A172 (cell line): ENCODE data around the gene NPEPL1. TPM values are rescaled to one million over a fixed set of nuclear protein-coding genes. Genes with fewer than 3 reads are reported as not detected.
"Not testable (repeated sequence)": the region's sequence is repeated elsewhere in the genome, so short reads cannot be mapped to it uniquely, and the experiment has no call there.

ENCODE experiments used
- DNase-seq: peaks from one replicate; pipeline ENCODE4 v3.0.0-alpha.2; 2015; ENCODE audit warnings: low spot score
- total RNA-seq: library from RNA; depleted of rRNA; stranded (reverse); fragments of >200 nt; shearing (Covaris generic); gene quantifications from 2 replicates; pipeline ENCODE4 v1.2.3, GENCODE V29; 2014

Gene NPEPL1
- total RNA-seq, 1 experiment from 2014 or later = 7.2 TPM

GRCh38 chr20:58740356-58741308 is 48.0 kb downstream of the NPEPL1 start:
- DNase-seq = no peak

- DNase-seq = no peak
Measured at GRCh38 chr20:58741384-58741783, 48.8 kb downstream of the NPEPL1 start.

- DNase-seq = no peak
Measured at GRCh38 chr20:58742668-58743566, 50.3 kb downstream of the NPEPL1 start.

- DNase-seq = no peak
Measured at GRCh38 chr20:58743929-58744534, 51.4 kb downstream of the NPEPL1 start.

GRCh38 chr20:58744836-58745235 is 52.2 kb downstream of the NPEPL1 start:
- no peak for DNase-seq

GRCh38 chr20:58745391-58745790 is 52.8 kb downstream of the NPEPL1 start:
- no peak for DNase-seq

- no peak for DNase-seq
Measured at GRCh38 chr20:58746620-58747019, 54.0 kb downstream of the NPEPL1 start.

GRCh38 chr20:58747211-58747610 is 54.6 kb downstream of the NPEPL1 start:
- no peak for DNase-seq

GRCh38 chr20:58748618-58749017 is 56.0 kb downstream of the NPEPL1 start:
- DNase-seq = no peak

GRCh38 chr20:58749098-58749769 is 56.6 kb downstream of the NPEPL1 start:
- no peak for DNase-seq

- DNase-seq = no peak
Measured at GRCh38 chr20:58749979-58750378, 57.4 kb downstream of the NPEPL1 start.

- not testable (repeated sequence) for DNase-seq
Measured at GRCh38 chr20:58750706-58751105, 58.1 kb downstream of the NPEPL1 start.

- DNase-seq = no peak
Measured at GRCh38 chr20:58751979-58752378, 59.4 kb downstream of the NPEPL1 start.

- no peak for DNase-seq
Measured at GRCh38 chr20:58752565-58752964, 60.0 kb downstream of the NPEPL1 start.

GRCh38 chr20:58753267-58753921 is 60.8 kb downstream of the NPEPL1 start:
- no peak for DNase-seq

- no peak for DNase-seq
Measured at GRCh38 chr20:58753922-58754551, 61.4 kb downstream of the NPEPL1 start.

- DNase-seq = no peak
Measured at GRCh38 chr20:58754584-58754983, 62.0 kb downstream of the NPEPL1 start.

GRCh38 chr20:58755062-58755697 is 62.6 kb downstream of the NPEPL1 start:
- no peak for DNase-seq

- no peak for DNase-seq
Measured at GRCh38 chr20:58755766-58756449, 63.3 kb downstream of the NPEPL1 start.

- DNase-seq = no peak
Measured at GRCh38 chr20:58756450-58756775, 63.8 kb downstream of the NPEPL1 start.
